Pons (tissue), 1 donor: ENCODE data around the gene SEC22C.
A peak's percentile ranks its signal among the peaks of the same experiment; 100 is the strongest.

ENCODE experiments used
- DNase-seq: peaks from one replicate; pipeline ENCODE4 v3.0.0-alpha.2; 2016; ENCODE audit warnings: low spot score

SEC22C gene

GRCh38 chr3:42513121-42513520 is 68.6 kb downstream of the SEC22C start:
- no peak for DNase-seq

GRCh38 chr3:42511736-42512135 is 70.0 kb downstream of the SEC22C start:
- no peak for DNase-seq

- DNase-seq, result no peak
Measured at GRCh38 chr3:42511201-42511600, 70.6 kb downstream of the SEC22C start.

GRCh38 chr3:42510325-42510724 is 71.4 kb downstream of the SEC22C start:
- DNase-seq, result no peak

- DNase-seq, result no peak
Measured at GRCh38 chr3:42509111-42509510, 72.7 kb downstream of the SEC22C start.

- no peak for DNase-seq
Measured at GRCh38 chr3:42508562-42508961, 73.2 kb downstream of the SEC22C start.

GRCh38 chr3:42507761-42508335 is 73.9 kb downstream of the SEC22C start:
- DNase-seq, result no peak

- DNase-seq, result no peak
Measured at GRCh38 chr3:42507252-42507651, 74.5 kb downstream of the SEC22C start.

GRCh38 chr3:42505849-42506410 is 75.8 kb downstream of the SEC22C start:
- DNase-seq, result no peak

GRCh38 chr3:42505128-42505848 is 76.5 kb downstream of the SEC22C start:
- DNase-seq, result no peak

- DNase-seq, result no peak
Measured at GRCh38 chr3:42504334-42505127, 77.2 kb downstream of the SEC22C start.

GRCh38 chr3:42503957-42504333 is 77.8 kb downstream of the SEC22C start:
- no peak for DNase-seq

- no peak for DNase-seq
Measured at GRCh38 chr3:42503251-42503924, 78.4 kb downstream of the SEC22C start.

- peak; percentile 58 for DNase-seq
Measured at GRCh38 chr3:42502429-42503250, 79.1 kb downstream of the SEC22C start, which contains the start of gene VIPR1. VIPR1 (plus strand) TSS chr3:42502643; CDS start chr3:42502736, 93 bp downstream.

GRCh38 chr3:42501681-42502428 is 79.9 kb downstream of the SEC22C start:
- no peak for DNase-seq

- DNase-seq, result no peak
Measured at GRCh38 chr3:42501321-42501680, 80.5 kb downstream of the SEC22C start.

- no peak for DNase-seq
Measured at GRCh38 chr3:42500909-42501308, 80.9 kb downstream of the SEC22C start.

GRCh38 chr3:42500091-42500490 is 81.7 kb downstream of the SEC22C start:
- DNase-seq, result no peak

GRCh38 chr3:42499478-42499871 is 82.3 kb downstream of the SEC22C start:
- no peak for DNase-seq

- no peak for DNase-seq
Measured at GRCh38 chr3:42498791-42499477, 82.8 kb downstream of the SEC22C start.
